Testis (tissue), 2 donors: ENCODE measurements around the gene TMEM38B.
"Not testable (repeated sequence)": the region's sequence is repeated elsewhere in the genome, so short reads cannot be mapped to it uniquely, and the experiment has no call there.

Experiments used
- POLR2A ChIP-seq: fragments of 450-650 bp; IDR thresholded peaks from one replicate; pipeline ENCODE4 v1.6.1; 2017; ENCODE audit warnings: antibody characterized with exemption, mild to moderate bottlenecking, moderate library complexity
- TF ChIP-seq, protein P1 (sequence below), 3 experiments: fragments of 450-650 bp in 2 of 3; fragments of 200-600 bp in 1 of 3; sonication (generic) in 1 of 3; IDR thresholded peaks; one replicate each; pipeline ENCODE4 v1.5.1; 2016 to 2019; ENCODE audit warnings: antibody characterized with exemption in 3 of 3, mild to moderate bottlenecking in 2 of 3, moderate library complexity in 1 of 3

DNA sequence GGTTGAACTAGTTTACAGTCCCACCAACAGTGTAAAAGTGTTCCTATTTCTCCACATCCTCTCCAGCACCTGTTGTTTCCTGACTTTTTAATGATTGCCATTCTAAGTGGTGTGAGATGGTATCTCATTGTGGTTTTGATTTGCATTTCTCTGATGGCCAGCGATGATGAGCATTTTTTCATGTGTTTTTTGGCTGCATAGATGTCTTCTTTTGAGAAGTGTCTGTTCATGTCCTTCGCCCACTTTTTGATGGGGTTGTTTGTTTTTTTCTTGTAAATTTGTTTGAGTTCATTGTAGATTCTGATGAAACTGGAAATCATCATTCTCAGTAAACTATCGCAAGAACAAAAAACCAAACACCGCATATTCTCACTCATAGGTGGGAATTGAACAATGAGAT, 9.3 kb downstream of the TMEM38B start:
- TF ChIP-seq, protein P1, sequence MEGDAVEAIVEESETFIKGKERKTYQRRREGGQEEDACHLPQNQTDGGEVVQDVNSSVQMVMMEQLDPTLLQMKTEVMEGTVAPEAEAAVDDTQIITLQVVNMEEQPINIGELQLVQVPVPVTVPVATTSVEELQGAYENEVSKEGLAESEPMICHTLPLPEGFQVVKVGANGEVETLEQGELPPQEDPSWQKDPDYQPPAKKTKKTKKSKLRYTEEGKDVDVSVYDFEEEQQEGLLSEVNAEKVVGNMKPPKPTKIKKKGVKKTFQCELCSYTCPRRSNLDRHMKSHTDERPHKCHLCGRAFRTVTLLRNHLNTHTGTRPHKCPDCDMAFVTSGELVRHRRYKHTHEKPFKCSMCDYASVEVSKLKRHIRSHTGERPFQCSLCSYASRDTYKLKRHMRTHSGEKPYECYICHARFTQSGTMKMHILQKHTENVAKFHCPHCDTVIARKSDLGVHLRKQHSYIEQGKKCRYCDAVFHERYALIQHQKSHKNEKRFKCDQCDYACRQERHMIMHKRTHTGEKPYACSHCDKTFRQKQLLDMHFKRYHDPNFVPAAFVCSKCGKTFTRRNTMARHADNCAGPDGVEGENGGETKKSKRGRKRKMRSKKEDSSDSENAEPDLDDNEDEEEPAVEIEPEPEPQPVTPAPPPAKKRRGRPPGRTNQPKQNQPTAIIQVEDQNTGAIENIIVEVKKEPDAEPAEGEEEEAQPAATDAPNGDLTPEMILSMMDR (IDR thresholded peaks at IDR 0.05): not testable (repeated sequence)
- TF ChIP-seq POLR2A: not testable (repeated sequence)
